ENCODE data around the gene TRIM54. TPM values are rescaled to one million over a fixed set of nuclear protein-coding genes. Genes with fewer than 3 reads are reported as not detected.
A peak's percentile ranks its signal among the peaks of the same experiment; 100 is the strongest.

TRIM54 gene
- total RNA-seq, 1 donor from 2014 or later = not detected

GRCh38 chr2:27324720-27325119 lies 42.5 kb downstream of the TRIM54 start:
- H3K9ac ChIP-seq (ENCODE audit: low read length) = no peak overlapping the region
- H3K4me2 ChIP-seq (ENCODE audit: low read length) = no peak overlapping the region
- Mint-ChIP-seq H3K27ac (ENCODE audit: unreplicated experiment) (peak overlapping the region; percentile 28), H3K27me3 (ENCODE audit: low read depth, unreplicated experiment) (no peaks in the 10 kb centered on the region), H3K4me1 (ENCODE audit: low read depth, unreplicated experiment) (peaks cover 16% of the 10 kb centered on the region), H3K9me3 (ENCODE audit: unreplicated experiment) (no peaks in the 10 kb centered on the region), H3K36me3 (ENCODE audit: low read depth, unreplicated experiment) (peaks cover 25% of the 10 kb centered on the region), H3K4me3 (ENCODE audit: unreplicated experiment) (peak overlapping the region; percentile 63)
- FAIRE-seq = no peak
- no peaks in the 10 kb centered on the region for H3K9me3 ChIP-seq (ENCODE audit: insufficient read depth, low read depth, low read length)
- no peak overlapping the region for H2AFZ ChIP-seq (ENCODE audit: low read depth, low read length)
- no peak for DNase-seq (ENCODE audit: low read depth)
- no peak overlapping the region for H3K4me3 ChIP-seq (ENCODE audit: insufficient read depth, low read depth, low read length)
- TF ChIP-seq EZH2 (IDR thresholded peaks at IDR 0.05; ENCODE audit: insufficient read depth, low read length) (no peak), CTCF (IDR thresholded peaks at IDR 0.05; ENCODE audit: insufficient read depth, low read depth, low read length) (no peak)
- no peaks in the 10 kb centered on the region for H3K27me3 ChIP-seq (ENCODE audit: insufficient read depth, low read length)
- peaks cover 4% of the 10 kb centered on the region for H4K20me1 ChIP-seq (ENCODE audit: insufficient read depth, low read length)
- H3K36me3 ChIP-seq (ENCODE audit: insufficient read depth, low read length) = peaks cover 26% of the 10 kb centered on the region
- H3K4me1 ChIP-seq (ENCODE audit: insufficient read depth, low read length) = peaks cover 26% of the 10 kb centered on the region
- no peak overlapping the region for H3K27ac ChIP-seq (ENCODE audit: low read depth, low read length)
- peaks cover 16% of the 10 kb centered on the region for H3K79me2 ChIP-seq (ENCODE audit: insufficient read depth, low read length)

- no peaks in the 10 kb centered on the region for H3K27me3 ChIP-seq (ENCODE audit: insufficient read depth, low read length)
- peak overlapping the region; percentile 91 for H3K27ac Mint-ChIP-seq (ENCODE audit: unreplicated experiment)
- H3K4me3 Mint-ChIP-seq (ENCODE audit: unreplicated experiment) = peak overlapping the region; percentile 6
- H3K27ac ChIP-seq (ENCODE audit: low read depth, low read length) = no peak overlapping the region
- no peaks in the 10 kb centered on the region for H3K79me2 ChIP-seq (ENCODE audit: insufficient read depth, low read length)
- H3K36me3 Mint-ChIP-seq (ENCODE audit: low read depth, unreplicated experiment) = peaks cover 25% of the 10 kb centered on the region
- no peak for TF ChIP-seq EZH2 (IDR thresholded peaks at IDR 0.05; ENCODE audit: insufficient read depth, low read length)
- TF ChIP-seq CTCF (IDR thresholded peaks at IDR 0.05; ENCODE audit: insufficient read depth, low read depth, low read length) = no peak
- DNase-seq (ENCODE audit: low read depth) (no peak), FAIRE-seq (no peak)
- H3K27me3 Mint-ChIP-seq (ENCODE audit: low read depth, unreplicated experiment) = no peaks in the 10 kb centered on the region
- H3K4me1 Mint-ChIP-seq (ENCODE audit: low read depth, unreplicated experiment) = peaks cover 9% of the 10 kb centered on the region
- no peak overlapping the region for H3K4me2 ChIP-seq (ENCODE audit: low read length)
- no peak overlapping the region for H2AFZ ChIP-seq (ENCODE audit: low read depth, low read length)
- no peaks in the 10 kb centered on the region for H3K9me3 Mint-ChIP-seq (ENCODE audit: unreplicated experiment)
- no peaks in the 10 kb centered on the region for H3K4me1 ChIP-seq (ENCODE audit: insufficient read depth, low read length)
- no peak overlapping the region for H3K9ac ChIP-seq (ENCODE audit: low read length)
- H4K20me1 ChIP-seq (ENCODE audit: insufficient read depth, low read length) = no peaks in the 10 kb centered on the region
- no peak overlapping the region for H3K4me3 ChIP-seq (ENCODE audit: insufficient read depth, low read depth, low read length)
- no peaks in the 10 kb centered on the region for H3K9me3 ChIP-seq (ENCODE audit: insufficient read depth, low read depth, low read length)
- peaks cover 41% of the 10 kb centered on the region for H3K36me3 ChIP-seq (ENCODE audit: insufficient read depth, low read length)
Observed at GRCh38 chr2:27335311-27335710, 53.1 kb downstream of the TRIM54 start.

GRCh38 chr2:27336173-27336572 lies 53.9 kb downstream of the TRIM54 start:
- Histone ChIP-seq H3K36me3 (ENCODE audit: insufficient read depth, low read length) (peaks cover 39% of the 10 kb centered on the region), H3K79me2 (ENCODE audit: insufficient read depth, low read length) (no peaks in the 10 kb centered on the region), H2AFZ (ENCODE audit: low read depth, low read length) (no peak overlapping the region), H4K20me1 (ENCODE audit: insufficient read depth, low read length) (no peaks in the 10 kb centered on the region), H3K4me3 (ENCODE audit: insufficient read depth, low read depth, low read length) (no peak overlapping the region), H3K9me3 (ENCODE audit: insufficient read depth, low read depth, low read length) (no peaks in the 10 kb centered on the region), H3K9ac (ENCODE audit: low read length) (no peak overlapping the region), H3K4me1 (ENCODE audit: insufficient read depth, low read length) (no peaks in the 10 kb centered on the region), H3K27me3 (ENCODE audit: insufficient read depth, low read length) (no peaks in the 10 kb centered on the region), H3K4me2 (ENCODE audit: low read length) (no peak overlapping the region), H3K27ac (ENCODE audit: low read depth, low read length) (no peak overlapping the region)
- FAIRE-seq = no peak
- no peaks in the 10 kb centered on the region for H3K9me3 Mint-ChIP-seq (ENCODE audit: unreplicated experiment)
- DNase-seq (ENCODE audit: low read depth) = no peak
- TF ChIP-seq CTCF (IDR thresholded peaks at IDR 0.05; ENCODE audit: insufficient read depth, low read depth, low read length) (no peak), EZH2 (IDR thresholded peaks at IDR 0.05; ENCODE audit: insufficient read depth, low read length) (no peak)
- no peak overlapping the region for H3K27ac Mint-ChIP-seq (ENCODE audit: unreplicated experiment)
- H3K36me3 Mint-ChIP-seq (ENCODE audit: low read depth, unreplicated experiment) = peaks cover 27% of the 10 kb centered on the region
- peaks cover 9% of the 10 kb centered on the region for H3K4me1 Mint-ChIP-seq (ENCODE audit: low read depth, unreplicated experiment)
- H3K27me3 Mint-ChIP-seq (ENCODE audit: low read depth, unreplicated experiment) = no peaks in the 10 kb centered on the region
- no peak overlapping the region for H3K4me3 Mint-ChIP-seq (ENCODE audit: unreplicated experiment)

All from astrocyte (in vitro differentiated cells and primary cell).